ENCODE measurements around the gene MIR17HG. TPM values are rescaled to one million over a fixed set of nuclear protein-coding genes. Genes with fewer than 3 reads are reported as not detected.

MIR17HG gene
- total RNA-seq, 2 experiments from 2014 or later, result 8.1 to 9.9 TPM

GRCh38 chr13:91372911-91373310 lies 25.4 kb downstream of the MIR17HG start:
- no peaks in the 10 kb centered on the region for H3K9me3 Mint-ChIP-seq (ENCODE audit: insufficient read depth)

DNA sequence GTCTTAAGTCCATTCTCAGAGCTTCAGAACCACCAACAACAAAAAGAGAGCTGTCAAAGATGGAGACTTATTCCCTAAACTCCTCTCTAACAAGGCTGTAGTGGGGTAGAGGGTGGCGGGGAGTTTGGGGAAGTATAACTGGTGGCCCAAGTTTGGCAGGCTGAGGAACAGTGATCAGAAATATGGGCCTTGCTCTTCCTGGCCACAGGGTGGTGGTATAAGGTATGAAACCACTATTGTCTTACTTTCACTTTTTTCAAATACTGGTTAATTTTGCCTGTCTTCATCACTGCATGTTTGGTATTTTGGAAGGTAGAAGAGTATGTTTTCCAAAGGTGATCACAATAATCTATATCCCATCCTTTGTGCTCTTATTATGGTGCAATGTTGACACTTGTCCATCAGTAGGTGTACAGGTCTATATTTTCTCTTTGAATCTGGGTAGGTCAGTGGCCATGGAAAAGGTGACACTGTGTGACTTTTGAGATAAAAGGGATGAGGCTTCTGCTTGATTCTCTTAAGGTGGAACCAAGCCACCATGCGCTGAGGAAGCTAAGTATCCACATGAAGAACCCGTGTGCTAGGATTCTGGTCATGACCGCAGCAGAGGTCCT lies 27.7 kb downstream of the MIR17HG start:
- no peaks in the 10 kb centered on the region for H3K36me3 Mint-ChIP-seq (ENCODE audit: low read depth)
- ChIA-PET POLR2A (no interaction called here), CTCF (interaction anchor here (0.8 to 3.6 kb wide), 6 partner anchors 11 to 62 kb away, joined by 3 to 24 read pairs (median 6); no protein-coding TSS in a partner anchor)
- H3K27me3 Mint-ChIP-seq (ENCODE audit: low read depth), result peaks cover 13% of the 10 kb centered on the region
- H3K9me3 Mint-ChIP-seq (ENCODE audit: insufficient read depth), result no peaks in the 10 kb centered on the region
- H3K4me1 Mint-ChIP-seq (ENCODE audit: low read depth), result peaks cover 10% of the 10 kb centered on the region
- peak; percentile 72 for ATAC-seq
- peak; percentile 39 for DNase-seq
- H3K27ac Mint-ChIP-seq, result no peak overlapping the region
- H3K4me3 Mint-ChIP-seq, result no peak overlapping the region

More at GRCh38 chr13:91372911-91373310, 25.4 kb downstream of the MIR17HG start:
- no peaks in the 10 kb centered on the region for H3K36me3 Mint-ChIP-seq (ENCODE audit: low read depth)
- ChIA-PET POLR2A (no interaction called here), CTCF (interaction anchor here (0.9 to 1.6 kb wide), 6 partner anchors 13 to 349 kb away, joined by 3 to 6 read pairs (median 4); no protein-coding TSS in a partner anchor)
- DNase-seq (no peak), ATAC-seq (no peak)
- no peak overlapping the region for H3K4me3 Mint-ChIP-seq
- no peak overlapping the region for H3K27ac Mint-ChIP-seq
- peaks cover 13% of the 10 kb centered on the region for H3K27me3 Mint-ChIP-seq (ENCODE audit: low read depth)
- peaks cover 17% of the 10 kb centered on the region for H3K4me1 Mint-ChIP-seq (ENCODE audit: low read depth)

DNA sequence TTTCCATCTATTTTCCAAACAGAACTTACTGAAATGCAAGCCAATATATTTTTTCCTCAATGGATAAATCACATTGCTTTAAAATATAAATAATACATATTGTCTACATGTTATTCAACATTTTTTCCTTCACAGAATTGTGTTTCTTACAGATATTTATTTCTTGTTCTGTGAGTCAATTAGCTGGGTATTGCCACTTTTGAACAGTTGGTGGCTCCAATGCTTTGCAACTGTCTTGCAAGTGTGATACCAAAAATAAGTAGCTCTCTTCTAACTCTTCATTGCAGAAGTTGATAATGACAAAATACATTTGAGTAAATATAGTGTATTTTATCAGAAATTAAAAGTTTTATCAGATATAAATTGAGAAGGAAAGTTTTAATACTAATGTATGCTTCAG lies 33.9 kb downstream of the MIR17HG start:
- H3K4me3 Mint-ChIP-seq, result no peak overlapping the region
- POLR2A ChIA-PET, result no interaction called here
- H3K36me3 Mint-ChIP-seq (ENCODE audit: low read depth), result no peaks in the 10 kb centered on the region
- DNase-seq, result no peak
- no peaks in the 10 kb centered on the region for H3K4me1 Mint-ChIP-seq (ENCODE audit: low read depth)
- peaks cover 18% of the 10 kb centered on the region for H3K27me3 Mint-ChIP-seq (ENCODE audit: low read depth)
- H3K9me3 Mint-ChIP-seq (ENCODE audit: insufficient read depth), result no peaks in the 10 kb centered on the region
- CTCF ChIA-PET, result interaction anchor here (0.7 to 2.2 kb wide), 7 partner anchors 25 to 341 kb away, joined by 3 to 20 read pairs (median 4); no protein-coding TSS in a partner anchor
- no peak for ATAC-seq
- no peak overlapping the region for H3K27ac Mint-ChIP-seq

DNA sequence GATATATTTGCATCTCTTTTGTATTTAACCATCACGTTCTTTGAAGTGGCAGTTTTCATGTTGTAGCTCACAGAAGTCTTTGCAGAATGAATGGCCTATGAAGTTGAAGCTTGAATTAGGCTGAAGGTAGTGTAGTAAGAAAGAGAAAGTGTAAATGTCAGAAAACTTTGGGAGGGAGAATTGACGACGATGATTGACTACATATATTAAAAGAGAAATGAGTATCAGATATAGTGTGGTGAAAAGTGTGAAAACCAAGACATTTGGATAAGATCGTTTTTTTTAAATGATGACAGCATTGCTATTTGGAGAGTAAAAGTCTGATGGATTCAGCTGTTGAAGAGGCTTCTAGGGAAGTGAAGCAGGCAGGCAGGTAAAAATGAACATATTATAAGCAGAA lies 36.3 kb downstream of the MIR17HG start:
- ChIA-PET POLR2A (no interaction called here), CTCF (interaction anchor here (1.0 kb wide), 1 partner anchor 23 kb away, joined by 3 read pairs; no protein-coding TSS in a partner anchor)
- Mint-ChIP-seq H3K27me3 (ENCODE audit: low read depth) (peaks cover 22% of the 10 kb centered on the region), H3K27ac (no peak overlapping the region), H3K36me3 (ENCODE audit: low read depth) (no peaks in the 10 kb centered on the region), H3K4me1 (ENCODE audit: low read depth) (no peaks in the 10 kb centered on the region), H3K4me3 (no peak overlapping the region), H3K9me3 (ENCODE audit: insufficient read depth) (no peaks in the 10 kb centered on the region)
- DNase-seq (no peak), ATAC-seq (no peak)

GRCh38 chr13:91384896-91385295 lies 37.4 kb downstream of the MIR17HG start:
- Mint-ChIP-seq H3K4me1 (ENCODE audit: low read depth) (no peaks in the 10 kb centered on the region), H3K36me3 (ENCODE audit: low read depth) (no peaks in the 10 kb centered on the region), H3K27ac (no peak overlapping the region), H3K9me3 (ENCODE audit: insufficient read depth) (no peaks in the 10 kb centered on the region), H3K4me3 (no peak overlapping the region), H3K27me3 (ENCODE audit: low read depth) (peaks cover 27% of the 10 kb centered on the region)
- CTCF ChIA-PET, result no interaction called here
- no peak for ATAC-seq
- DNase-seq, result no peak
- POLR2A ChIA-PET, result no interaction called here

DNA sequence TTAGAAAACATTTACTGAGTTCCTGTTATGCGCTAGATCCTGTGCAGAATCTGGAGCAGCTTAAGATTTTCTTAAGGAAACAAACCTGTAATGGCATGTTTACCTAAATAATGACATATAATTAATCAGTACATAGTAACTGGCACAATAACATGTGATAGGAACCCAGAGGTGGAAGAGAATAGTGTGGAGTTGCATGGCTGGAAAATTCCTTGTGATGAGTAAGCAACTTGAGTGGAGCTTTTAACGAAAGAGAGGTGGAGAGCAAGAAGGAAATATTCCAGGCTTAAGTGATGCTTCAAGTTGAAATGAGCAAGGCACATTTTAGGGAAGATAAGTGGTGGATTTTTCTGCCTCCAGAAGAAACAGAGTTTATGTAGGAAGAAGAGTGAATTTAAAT lies 41.7 kb downstream of the MIR17HG start:
- no peak for DNase-seq
- H3K36me3 Mint-ChIP-seq (ENCODE audit: low read depth), result no peaks in the 10 kb centered on the region
- no peaks in the 10 kb centered on the region for H3K9me3 Mint-ChIP-seq (ENCODE audit: insufficient read depth)
- no peak overlapping the region for H3K4me3 Mint-ChIP-seq
- no peak for ATAC-seq
- H3K27ac Mint-ChIP-seq, result no peak overlapping the region
- ChIA-PET POLR2A (no interaction called here), CTCF (interaction anchor here (1.4 to 1.5 kb wide), 2 partner anchors 14 to 17 kb away, joined by 3 to 4 read pairs; no protein-coding TSS in a partner anchor)
- H3K4me1 Mint-ChIP-seq (ENCODE audit: low read depth), result no peaks in the 10 kb centered on the region
- H3K27me3 Mint-ChIP-seq (ENCODE audit: low read depth), result peaks cover 33% of the 10 kb centered on the region

DNA sequence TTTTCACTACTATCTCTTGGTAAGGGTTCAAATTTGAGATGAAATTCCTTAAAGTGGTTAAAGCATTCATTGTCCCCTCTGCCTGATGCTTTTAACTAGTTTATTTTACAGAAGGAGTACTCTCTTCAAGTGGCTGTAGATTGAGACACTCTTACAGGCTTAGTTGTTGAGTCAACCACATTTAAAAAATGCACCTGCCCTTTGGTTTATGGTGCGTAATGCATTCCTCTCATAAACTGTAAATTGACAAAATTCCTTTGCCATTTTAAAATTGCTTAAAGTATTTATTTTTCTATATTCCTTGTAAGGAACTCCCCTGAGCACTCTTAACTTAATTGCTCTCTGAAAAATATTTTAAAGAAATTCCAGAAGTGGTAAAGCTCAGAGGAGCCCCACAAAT lies 50.1 kb downstream of the MIR17HG start:
- H3K4me1 Mint-ChIP-seq (ENCODE audit: low read depth), result peaks cover 13% of the 10 kb centered on the region
- H3K4me3 Mint-ChIP-seq, result no peak overlapping the region
- ATAC-seq, result no peak
- ChIA-PET POLR2A (no interaction called here), CTCF (no interaction called here)
- DNase-seq, result no peak
- H3K9me3 Mint-ChIP-seq (ENCODE audit: insufficient read depth), result no peaks in the 10 kb centered on the region
- H3K27me3 Mint-ChIP-seq (ENCODE audit: low read depth), result peaks cover 58% of the 10 kb centered on the region
- H3K36me3 Mint-ChIP-seq (ENCODE audit: low read depth), result no peaks in the 10 kb centered on the region
- H3K27ac Mint-ChIP-seq, result no peak overlapping the region

GRCh38 chr13:91398413-91399188 lies 51.1 kb downstream of the MIR17HG start, which contains the start of gene GPC5:
Gene GPC5 (plus strand): TSS chr13:91398621.
- H3K27me3 Mint-ChIP-seq (ENCODE audit: low read depth), result peaks cover 67% of the 10 kb centered on the region

DNA sequence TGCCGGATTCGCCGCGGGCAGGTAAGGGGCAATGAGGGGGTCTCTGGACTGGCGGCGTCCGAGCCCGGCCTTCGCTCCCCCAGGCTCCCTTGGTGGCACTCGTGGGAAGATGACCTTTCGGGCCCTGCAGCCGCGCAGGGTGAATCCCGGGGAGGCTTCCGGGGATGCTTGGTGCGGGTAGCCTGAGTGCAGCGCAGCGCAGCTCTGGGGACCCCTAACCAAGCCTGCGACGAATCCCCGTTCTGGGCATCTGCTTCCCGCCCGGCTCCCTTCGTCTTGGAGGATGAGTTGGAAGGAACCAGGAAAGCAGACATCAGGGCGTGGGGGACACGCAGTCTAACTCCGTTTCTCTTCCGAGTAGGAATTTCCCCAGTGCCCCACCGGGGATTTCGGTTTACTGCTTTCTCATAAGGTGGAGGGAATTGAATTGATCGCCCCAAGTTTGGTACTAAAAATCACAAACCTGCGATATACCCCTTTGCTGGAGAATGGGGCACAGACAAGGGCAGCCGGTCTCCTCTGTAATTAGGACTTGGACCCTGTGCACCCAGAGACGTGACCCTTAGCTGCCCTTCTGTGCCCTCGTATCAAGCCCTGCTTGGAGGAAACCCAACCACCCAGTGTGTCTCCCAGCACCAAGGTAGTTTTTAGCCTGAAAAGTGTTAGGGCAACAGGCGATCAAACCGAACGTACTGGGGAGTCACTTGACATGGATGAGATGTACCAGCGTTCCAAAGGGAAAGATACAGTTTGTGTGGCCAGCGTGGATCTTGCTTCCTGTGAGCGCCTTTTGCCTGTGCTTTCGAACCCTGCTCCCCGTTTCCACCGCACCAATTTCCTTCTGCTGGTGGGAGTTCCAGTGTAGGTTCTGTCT lies 51.9 kb downstream of the MIR17HG start:
- H3K27me3 Mint-ChIP-seq (ENCODE audit: low read depth), result peaks cover 67% of the 10 kb centered on the region
- DNase-seq, result no peak
- H3K4me1 Mint-ChIP-seq (ENCODE audit: low read depth), result peaks cover 13% of the 10 kb centered on the region
- ChIA-PET CTCF (no interaction called here), POLR2A (interaction anchor here (1.0 kb wide), 1 partner anchor 53 kb away, joined by 3 read pairs; no protein-coding TSS in a partner anchor)
- H3K27ac Mint-ChIP-seq, result no peak overlapping the region
- H3K9me3 Mint-ChIP-seq (ENCODE audit: insufficient read depth), result no peaks in the 10 kb centered on the region
- no peaks in the 10 kb centered on the region for H3K36me3 Mint-ChIP-seq (ENCODE audit: low read depth)
- H3K4me3 Mint-ChIP-seq, result peak overlapping the region; percentile 52
- no peak for ATAC-seq

More at GRCh38 chr13:91398413-91399188, 51.1 kb downstream of the MIR17HG start, which contains the start of gene GPC5:
- H3K36me3 Mint-ChIP-seq (ENCODE audit: low read depth), result no peaks in the 10 kb centered on the region
- ATAC-seq, result peak; percentile 99
- H3K4me3 Mint-ChIP-seq, result peak within 1 kb of the TSS; percentile 52
- H3K9me3 Mint-ChIP-seq (ENCODE audit: insufficient read depth), result no peaks in the 10 kb centered on the region
- ChIA-PET POLR2A (interaction anchor here (1.0 kb wide), 1 partner anchor 52 kb away, joined by 3 read pairs; no protein-coding TSS in a partner anchor), CTCF (no interaction called here)
- H3K27ac Mint-ChIP-seq, result no peak within 1 kb of the TSS
- DNase-seq, result peak; percentile 84
- H3K4me1 Mint-ChIP-seq (ENCODE audit: low read depth), result peaks cover 13% of the 10 kb centered on the region

GRCh38 chr13:91400063-91400399 lies 52.5 kb downstream of the MIR17HG start:
- no peaks in the 10 kb centered on the region for H3K9me3 Mint-ChIP-seq (ENCODE audit: insufficient read depth)
- H3K36me3 Mint-ChIP-seq (ENCODE audit: low read depth), result no peaks in the 10 kb centered on the region
- no peak for ATAC-seq
- POLR2A ChIA-PET, result no interaction called here
- no peak overlapping the region for H3K27ac Mint-ChIP-seq
- H3K27me3 Mint-ChIP-seq (ENCODE audit: low read depth), result peaks cover 64% of the 10 kb centered on the region
- no peak for DNase-seq
- H3K4me3 Mint-ChIP-seq, result no peak overlapping the region
- CTCF ChIA-PET, result no interaction called here
- H3K4me1 Mint-ChIP-seq (ENCODE audit: low read depth), result peaks cover 13% of the 10 kb centered on the region

DNA sequence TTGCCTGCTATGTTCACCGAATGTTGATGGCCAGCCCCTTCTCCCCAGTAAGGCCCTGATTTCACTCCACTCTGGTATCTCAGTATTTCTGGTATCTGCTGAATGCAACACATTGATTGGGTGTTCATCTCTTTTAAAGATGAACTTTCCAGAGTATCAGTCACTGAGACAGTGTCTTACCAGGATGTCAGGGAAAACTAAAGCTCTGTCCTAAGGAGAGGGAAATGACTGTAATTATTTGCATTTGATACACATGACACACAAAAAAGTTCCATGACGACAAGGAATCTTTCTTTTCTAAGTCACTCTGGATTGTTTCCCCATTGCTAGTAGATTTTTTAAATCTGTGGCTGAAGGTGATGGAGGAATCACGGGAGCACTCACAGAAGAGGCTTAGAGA lies 53.2 kb downstream of the MIR17HG start:
- peaks cover 13% of the 10 kb centered on the region for H3K4me1 Mint-ChIP-seq (ENCODE audit: low read depth)
- POLR2A ChIA-PET, result no interaction called here
- H3K27ac Mint-ChIP-seq, result no peak overlapping the region

More for the DNA sequence above, 53.2 kb downstream of the MIR17HG start:
- ATAC-seq (no peak), DNase-seq (no peak)
- Mint-ChIP-seq H3K4me3 (no peak overlapping the region), H3K27me3 (ENCODE audit: low read depth) (peaks cover 64% of the 10 kb centered on the region), H3K9me3 (ENCODE audit: insufficient read depth) (no peaks in the 10 kb centered on the region), H3K36me3 (ENCODE audit: low read depth) (no peaks in the 10 kb centered on the region)
- CTCF ChIA-PET, result no interaction called here
